Breast epithelium (tissue), 4 donors: ENCODE measurements around the gene CELF1. TPM values are rescaled to one million over a fixed set of nuclear protein-coding genes. Genes with fewer than 3 reads are reported as not detected.
A peak's percentile ranks its signal among the peaks of the same experiment; 100 is the strongest.

Experiments
- DNase-seq, 2 donors: peaks; one replicate each; pipeline ENCODE4 v3.0.0-alpha.2; 2019; ENCODE audit warnings: low spot score in 2 of 2
- H3K27ac ChIP-seq, 2 donors: fragments of 200-600 bp; sonication (generic) in 1 of 2; one replicate each; pipeline ENCODE4 v1.5.1; 2016 to 2019; ENCODE audit warnings: mild to moderate bottlenecking in 1 of 2
- H3K27me3 ChIP-seq, 2 donors: fragments of 200-600 bp; sonication (generic) in 1 of 2; one replicate each; pipeline versions ENCODE4 v1.5.1 to v1.6.0; 2017 to 2019; ENCODE audit warnings: control low read depth in 1 of 2, mild to moderate bottlenecking in 1 of 2
- H3K36me3 ChIP-seq: fragments of 200-600 bp; one replicate; pipeline ENCODE4 v1.5.1; 2019
- H3K4me1 ChIP-seq, 2 donors: fragments of 200-600 bp; sonication (generic); one replicate each; pipeline ENCODE4 v1.5.1; 2016 to 2019; ENCODE audit warnings: control low read depth in 1 of 2
- H3K4me3 ChIP-seq, 3 donors: fragments of 200-600 bp; sonication (generic); 1 replicate in 2 of 3; 2 replicates in 1 of 3; pipeline ENCODE4 v1.5.1; 2016 to 2019; ENCODE audit warnings: mild to moderate bottlenecking in 3 of 3, moderate library complexity in 2 of 3
- H3K9me3 ChIP-seq, 2 donors: fragments of 200-600 bp; sonication (generic) in 1 of 2; one replicate each; pipeline ENCODE4 v1.5.1; 2016 to 2019; ENCODE audit warnings: control low read depth in 1 of 2
- CTCF ChIP-seq, 3 donors: fragments of 450-650 bp; IDR thresholded peaks; one replicate each; pipeline ENCODE4 v1.5.1; 2016 to 2017; ENCODE audit warnings: antibody characterized with exemption in 3 of 3, mild to moderate bottlenecking in 3 of 3, moderate library complexity in 3 of 3
- POLR2A ChIP-seq: fragments of 450-650 bp; IDR thresholded peaks from one replicate; pipeline ENCODE4 v1.6.1; 2016; ENCODE audit warnings: antibody characterized with exemption, mild to moderate bottlenecking, moderate library complexity
- POLR2AphosphoS5 ChIP-seq, 3 donors: sonication (generic); formaldehyde crosslinking; IDR thresholded peaks; one replicate each; pipeline ENCODE4 v1.6.1; 2017; ENCODE audit warnings: antibody characterized with exemption in 3 of 3
- intact Hi-C: fragments of 100-400 bp; cut with DNase I; formaldehyde crosslinking; loops from one replicate; pipeline ENCODE4 v1.15.1; 2023; ENCODE audit warnings: low total_unique reads
- total RNA-seq, 3 donors: library from RNA; depleted of rRNA; stranded (reverse); fragments of >200 nt; gene quantifications; one replicate each; pipeline ENCODE4 v1.1.0, GENCODE V29; 2016

CELF1 gene
- total RNA-seq, 3 donors from 2014 or later, result 94.1 to 117 (median 114) TPM

GRCh38 chr11:47587039-47587716, 34.2 kb upstream of the CELF1 start:
- no peaks in the 10 kb centered on the region for H3K9me3 ChIP-seq
- no peak for DNase-seq
- peak overlapping the region in 1 of 3 donors; percentile 21 for H3K4me3 ChIP-seq
- H3K36me3 ChIP-seq, result no peaks in the 10 kb centered on the region
- TF ChIP-seq POLR2A (no peak), CTCF (IDR thresholded peaks at IDR 0.05) (no peak), POLR2AphosphoS5 (IDR thresholded peaks at IDR 0.05) (no peak)
- H3K27me3 ChIP-seq, result no peaks in the 10 kb centered on the region
- H3K4me1 ChIP-seq, result no peaks in the 10 kb centered on the region
- H3K27ac ChIP-seq, result peak overlapping the region in 1 of 2 donors; percentile 72
- intact Hi-C loops, result no loop called here

- Histone ChIP-seq H3K4me1 (no peaks in the 10 kb centered on the region), H3K27me3 (no peaks in the 10 kb centered on the region), H3K9me3 (no peaks in the 10 kb centered on the region), H3K36me3 (no peaks in the 10 kb centered on the region), H3K4me3 (peak within 1 kb of the TSS in 1 of 3 donors; percentile 21), H3K27ac (peak within 1 kb of the TSS in 1 of 2 donors; percentile 72)
- intact Hi-C loops, result no loop called here
- TF ChIP-seq POLR2AphosphoS5 (IDR thresholded peaks at IDR 0.05) (no peak), CTCF (IDR thresholded peaks at IDR 0.05) (no peak), POLR2A (no peak)
- DNase-seq, result no peak
These were observed 33.3 kb upstream of the CELF1 start, which contains the start of gene FAM180B for GRCh38 chr11:47586098-47586855. FAM180B (plus strand) TSS chr11:47586678; CDS start chr11:47586769, 91 bp downstream.

GRCh38 chr11:47583844-47584243, 30.9 kb upstream of the CELF1 start:
- no peaks in the 10 kb centered on the region for H3K36me3 ChIP-seq
- no peak overlapping the region for H3K4me3 ChIP-seq
- TF ChIP-seq CTCF (IDR thresholded peaks at IDR 0.05) (no peak), POLR2AphosphoS5 (IDR thresholded peaks at IDR 0.05) (no peak), POLR2A (no peak)
- H3K9me3 ChIP-seq, result no peaks in the 10 kb centered on the region
- H3K4me1 ChIP-seq, result peaks cover 0 to 11% of the 10 kb centered on the region in 2 donors
- H3K27ac ChIP-seq, result no peak overlapping the region
- H3K27me3 ChIP-seq, result no peaks in the 10 kb centered on the region
- no peak for DNase-seq
- intact Hi-C loops, result no loop called here

GRCh38 chr11:47578524-47579494, 25.9 kb upstream of the CELF1 start, which contains the start of the genes KBTBD4 and NDUFS3:
KBTBD4 (minus strand) TSS chr11:47578970; CDS start chr11:47578951, 19 bp downstream.
NDUFS3 (plus strand) TSS chr11:47579074; CDS start chr11:47579092, 18 bp downstream.
- intact Hi-C loops, result no loop called here
- peaks cover 0 to 28% of the 10 kb centered on the region in 2 donors for H3K4me1 ChIP-seq
- H3K9me3 ChIP-seq, result no peaks in the 10 kb centered on the region
- DNase-seq, result peak; percentile 82 to 88
- TF ChIP-seq POLR2A, result peak; percentile 61
- TF ChIP-seq POLR2AphosphoS5 (IDR thresholded peaks at IDR 0.05), result peak; percentile 93 to 98 (median 97)
- peak in 1 of 3 donors; percentile 7 for TF ChIP-seq CTCF (IDR thresholded peaks at IDR 0.05)
- H3K27me3 ChIP-seq, result no peaks in the 10 kb centered on the region
- peak within 1 kb of the TSS; percentile 76 to 98 (median 83) for H3K4me3 ChIP-seq
- peak within 1 kb of the TSS; percentile 93 to 96 for H3K27ac ChIP-seq
- no peaks in the 10 kb centered on the region for H3K36me3 ChIP-seq
